Stimulated activated CD8-positive, alpha-beta memory T cell treated with anti-CD3 and anti-CD28 coated beads, Interleukin-15, amount 100 ng/mL, for 1 hour (primary cell): ENCODE data around the gene CDH4.

ENCODE experiments used
- DNase-seq: peaks from one replicate; pipeline ENCODE4 v3.0.0-alpha.2; 2020; ENCODE audit warnings: low read depth

Gene CDH4

GRCh38 chr20:61328911-61329558 is 77.0 kb downstream of the CDH4 start:
- DNase-seq: no peak

- DNase-seq: no peak
These were observed 78.4 kb downstream of the CDH4 start for GRCh38 chr20:61330441-61330840.

GRCh38 chr20:61331543-61331942 is 79.5 kb downstream of the CDH4 start:
- no peak for DNase-seq

DNA sequence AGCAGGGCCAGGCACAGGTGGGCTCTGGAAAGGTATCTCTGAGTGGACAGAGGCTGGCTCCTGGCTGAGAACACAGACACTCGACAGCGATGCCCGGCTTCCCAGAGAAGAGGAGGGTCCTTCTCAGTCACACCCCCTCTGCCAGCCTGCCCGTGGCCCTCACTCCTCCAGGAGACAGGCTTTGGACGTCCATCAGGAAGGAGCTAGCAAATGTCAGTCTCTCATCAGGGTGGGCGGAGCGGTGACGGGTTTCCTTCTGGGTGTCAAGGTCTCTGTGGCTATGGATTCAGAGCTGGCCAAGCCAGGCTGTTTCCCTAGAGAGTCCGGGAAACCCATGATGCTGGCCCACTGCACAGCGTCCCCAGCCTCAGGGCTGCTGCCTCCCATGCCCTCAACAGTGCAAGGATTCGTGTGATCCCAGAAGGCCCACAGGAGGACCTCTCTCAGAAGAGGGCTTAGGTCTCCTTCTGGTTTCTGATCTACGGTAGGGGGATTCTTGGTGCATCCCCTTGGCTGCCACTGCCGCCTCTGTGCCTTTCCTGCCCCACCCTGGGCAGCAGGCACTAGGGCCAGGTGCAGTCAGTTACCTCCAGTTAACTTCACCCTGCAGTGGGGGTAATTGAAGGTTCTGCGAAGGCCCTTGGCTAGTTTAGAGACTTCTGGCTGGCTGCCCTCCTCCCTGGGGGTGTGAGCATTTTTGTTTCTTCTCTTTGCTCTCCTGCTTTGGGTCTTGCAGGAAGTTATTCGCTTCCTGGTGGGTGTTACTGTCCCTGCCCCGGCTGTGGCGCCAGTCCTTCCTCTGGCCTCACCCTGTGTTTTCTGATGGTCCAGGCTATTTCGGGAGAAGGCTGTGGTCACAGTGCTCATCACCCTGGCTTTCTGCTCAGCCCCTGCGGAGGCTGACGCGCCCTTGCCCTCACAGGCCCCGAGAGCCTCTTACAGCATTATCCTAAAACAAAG is 80.2 kb downstream of the CDH4 start:
- no peak for DNase-seq

DNA sequence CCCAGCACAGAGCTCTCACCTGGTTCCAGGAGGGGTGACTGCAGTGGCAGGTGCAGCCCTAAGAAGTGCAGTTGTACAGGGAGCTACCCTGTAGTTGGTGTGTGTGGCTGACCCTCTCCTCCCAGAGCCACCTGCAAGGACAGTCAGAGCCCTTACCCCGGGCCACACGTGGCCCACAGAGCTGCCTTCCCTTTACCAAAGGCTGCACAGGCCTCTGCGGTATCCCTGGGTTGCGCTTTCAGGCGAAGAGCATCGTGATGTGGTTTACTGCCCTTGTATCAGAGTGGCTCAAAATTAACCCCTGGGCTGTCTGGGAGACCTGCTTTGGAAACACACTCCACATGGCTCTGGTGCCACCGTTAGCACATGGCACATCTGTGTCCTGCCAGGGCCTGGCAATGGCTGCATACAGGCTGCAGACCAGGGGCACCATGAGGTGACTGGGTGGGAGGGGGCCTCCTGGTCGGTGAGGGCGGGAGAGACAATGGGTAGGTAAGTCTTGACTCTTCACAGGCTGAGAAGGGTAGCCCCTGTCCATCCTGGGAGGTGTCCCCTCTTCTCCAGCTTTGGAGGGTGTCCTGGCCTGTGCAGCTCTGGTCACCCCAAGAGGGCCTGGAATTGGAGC is 81.5 kb downstream of the CDH4 start:
- DNase-seq: no peak

DNA sequence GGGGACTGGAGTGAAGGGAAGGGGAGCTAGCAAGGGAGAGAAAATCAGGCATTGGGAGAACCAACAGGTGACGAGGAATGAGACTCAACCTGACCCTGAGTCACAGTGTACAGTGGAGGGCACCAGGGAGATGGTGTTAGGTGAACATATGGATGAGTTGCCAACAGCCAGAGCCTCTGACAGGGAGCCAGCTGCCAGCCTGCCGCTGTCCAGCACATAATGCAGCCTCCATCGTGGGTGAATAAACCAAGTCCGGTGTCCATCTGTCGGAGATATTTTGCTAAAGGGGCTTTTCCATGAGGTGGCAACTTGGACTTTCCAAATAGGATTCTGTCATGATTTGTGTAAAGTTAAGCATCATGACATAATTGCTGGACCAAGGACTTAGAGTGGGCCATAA is 88.1 kb downstream of the CDH4 start:
- no peak for DNase-seq

- DNase-seq: no peak
These were observed 89.5 kb downstream of the CDH4 start for GRCh38 chr20:61341605-61342004.

- DNase-seq: no peak
These were observed 91.9 kb downstream of the CDH4 start for GRCh38 chr20:61343934-61344333.

GRCh38 chr20:61345656-61346055 is 93.6 kb downstream of the CDH4 start:
- no peak for DNase-seq

- no peak for DNase-seq
These were observed 94.9 kb downstream of the CDH4 start for GRCh38 chr20:61346996-61347395.

GRCh38 chr20:61347443-61347842 is 95.4 kb downstream of the CDH4 start:
- DNase-seq: no peak

GRCh38 chr20:61349447-61350165 is 97.5 kb downstream of the CDH4 start:
- no peak for DNase-seq

DNA sequence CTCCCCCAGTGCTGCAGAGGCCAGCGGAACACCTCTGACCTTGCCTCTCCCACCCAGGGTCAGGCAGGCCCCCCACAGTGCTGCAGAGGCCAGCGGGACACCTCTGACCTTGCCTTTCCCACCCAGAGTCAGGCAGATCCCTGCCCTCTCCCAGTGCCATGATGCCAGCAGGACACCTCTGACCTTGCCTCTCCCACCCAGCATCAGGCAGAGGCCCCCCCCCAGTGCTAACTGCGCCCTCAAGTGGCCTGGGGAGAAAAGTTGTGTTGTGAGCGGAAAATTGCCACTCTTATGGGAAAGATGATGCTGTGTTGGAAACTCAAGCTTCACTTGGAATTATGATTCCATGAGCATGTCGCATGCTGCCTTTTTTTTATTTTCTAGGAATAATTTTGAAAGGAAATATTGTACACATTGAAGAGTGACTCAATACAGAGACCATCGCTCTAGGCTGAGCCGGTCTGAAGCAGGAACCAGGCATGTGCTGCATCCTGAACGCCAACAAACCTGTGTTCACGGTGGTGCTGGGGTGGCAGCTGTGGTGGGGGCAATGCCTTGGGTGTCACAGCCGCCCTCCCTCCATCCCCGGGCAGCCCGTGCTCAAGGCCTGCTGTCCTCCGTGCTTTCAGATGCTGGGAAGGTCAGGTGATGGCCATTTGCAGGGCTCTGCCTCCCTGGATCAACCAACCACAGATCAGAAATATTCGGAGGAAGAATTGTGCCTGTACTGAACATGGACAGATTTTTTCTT is 98.6 kb downstream of the CDH4 start:
- DNase-seq: no peak

DNA sequence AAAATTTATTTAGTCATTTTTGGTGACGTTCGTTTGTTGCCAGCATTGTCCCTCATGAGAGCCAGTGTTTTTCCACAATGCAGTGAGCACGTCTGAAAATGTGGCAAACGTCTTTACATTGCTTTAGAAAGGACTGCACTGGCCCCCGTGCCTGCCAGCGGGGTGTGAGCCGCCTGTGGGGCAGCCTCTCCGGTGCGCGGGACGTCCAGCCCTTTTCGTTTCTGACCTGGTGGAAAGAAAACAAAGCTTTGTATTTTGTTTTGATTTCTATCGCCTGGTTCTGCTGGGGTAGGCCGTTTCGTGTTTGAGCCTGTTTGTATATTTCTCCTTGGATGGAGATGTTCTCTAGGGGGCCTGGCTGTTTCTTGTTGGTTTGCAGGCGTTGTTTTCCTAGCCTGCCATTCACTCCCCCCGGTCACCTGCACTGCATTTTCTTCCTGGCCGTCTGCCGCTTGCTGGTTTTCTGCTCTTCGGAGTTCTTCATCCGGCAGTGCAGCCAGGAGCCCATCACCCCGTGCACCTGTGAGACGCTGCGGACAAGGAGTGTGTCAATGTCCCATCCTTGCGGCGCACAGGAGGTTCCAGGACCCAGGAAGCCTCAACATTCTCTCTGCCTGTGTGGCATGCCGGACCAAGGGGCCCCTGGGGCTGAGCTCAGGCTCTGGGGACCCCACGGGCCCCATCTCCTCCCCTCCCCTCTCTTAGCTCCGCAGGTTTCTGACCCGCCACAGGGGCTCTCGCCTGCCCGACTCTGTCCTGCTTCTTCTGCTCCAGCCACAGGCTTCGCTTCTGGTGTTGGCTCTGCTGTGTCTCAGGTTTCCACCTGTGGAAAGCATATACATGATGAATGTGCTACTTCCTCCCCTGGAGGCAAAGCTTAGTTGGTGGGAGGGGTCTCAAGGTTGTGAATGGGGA is 100.5 kb downstream of the CDH4 start:
- DNase-seq: no peak

- DNase-seq: no peak
These were observed 101.4 kb downstream of the CDH4 start for GRCh38 chr20:61353261-61354000.

- DNase-seq: no peak
These were observed 101.9 kb downstream of the CDH4 start for GRCh38 chr20:61354001-61354390.

DNA sequence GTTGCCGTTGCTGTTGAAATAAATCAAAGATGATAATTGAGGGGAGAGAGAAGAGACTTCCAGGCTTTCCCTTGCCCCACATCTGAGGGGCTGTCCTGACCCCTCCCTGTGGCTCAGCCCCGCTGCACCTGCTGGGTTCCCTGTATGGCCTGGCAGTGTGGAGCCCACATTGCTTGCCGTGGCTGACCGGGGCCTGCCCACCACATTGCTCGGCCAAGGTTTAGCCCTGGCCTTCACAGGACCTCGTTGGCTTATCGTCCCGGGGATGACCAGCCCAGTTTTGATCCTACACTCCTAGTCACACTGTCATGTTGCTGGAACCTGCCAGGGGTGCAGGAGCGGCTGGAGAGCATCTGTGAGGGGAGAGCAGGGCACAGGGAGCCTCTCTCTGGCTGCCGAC is 102.4 kb downstream of the CDH4 start:
- no peak for DNase-seq

GRCh38 chr20:61354901-61355495 is 102.9 kb downstream of the CDH4 start:
- DNase-seq: no peak

- no peak for DNase-seq
These were observed 103.5 kb downstream of the CDH4 start for GRCh38 chr20:61355585-61355984.
